Activated CD4-positive, alpha-beta T cell treated with anti-CD3 and anti-CD28 coated beads for 24 hours (primary cell): ENCODE results near the gene RAB30.
"Not testable (repeated sequence)": the region's sequence is repeated elsewhere in the genome, so short reads cannot be mapped to it uniquely, and the experiment has no call there.

Experiments
- DNase-seq, 2 donors: peaks; one replicate each; pipeline ENCODE4 v3.0.0-alpha.2; 2020; ENCODE audit warnings: low read depth in 2 of 2

Gene RAB30

GRCh38 chr11:83009999-83010398 is 61.7 kb downstream of the RAB30 start:
- DNase-seq, result no peak

- DNase-seq, result not testable (repeated sequence)
Measured at GRCh38 chr11:83009136-83009535, 62.6 kb downstream of the RAB30 start.

GRCh38 chr11:83008581-83008923 is 63.1 kb downstream of the RAB30 start:
- DNase-seq, result no peak

GRCh38 chr11:83007909-83008580 is 63.7 kb downstream of the RAB30 start:
- no peak for DNase-seq

DNA sequence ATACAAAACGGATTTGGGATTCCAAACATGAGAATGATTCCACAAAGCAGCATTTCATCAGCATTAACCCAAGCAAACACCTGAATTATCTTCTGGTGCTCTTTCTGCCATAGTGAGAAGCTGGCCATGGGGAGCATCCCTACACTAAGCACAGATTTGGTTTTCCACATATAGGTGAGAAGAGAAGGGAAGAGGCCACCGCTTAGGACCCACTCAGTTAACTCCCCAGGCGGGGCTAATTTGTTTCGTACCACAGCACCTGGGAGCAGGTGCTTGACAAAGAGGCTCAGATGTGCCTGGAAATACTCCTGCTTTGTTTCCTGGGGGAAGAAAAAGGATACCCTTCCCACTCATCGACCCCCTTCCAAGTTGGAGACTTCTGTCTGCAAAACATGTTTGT is 64.2 kb downstream of the RAB30 start:
- DNase-seq, result no peak

DNA sequence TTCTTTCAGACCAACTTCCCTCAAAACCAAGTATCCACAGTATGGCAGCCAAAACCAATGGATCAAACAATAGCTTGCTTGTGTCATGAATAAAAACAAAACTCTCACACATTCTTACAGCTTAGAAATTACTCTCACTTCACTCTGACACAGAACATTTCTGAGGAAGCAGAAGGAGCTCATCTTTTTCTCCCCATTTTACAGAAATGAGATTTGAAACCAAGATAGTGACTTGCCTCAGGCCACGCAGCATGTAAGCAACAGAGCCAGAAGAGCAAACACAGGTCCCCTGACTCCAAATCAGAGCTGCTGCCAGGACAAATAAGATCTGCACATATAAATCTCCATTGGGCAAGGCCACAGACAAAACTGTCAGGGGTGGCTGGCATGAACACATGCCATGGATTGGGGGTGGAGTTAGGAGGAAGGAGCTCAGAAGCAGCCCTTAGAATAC is 64.8 kb downstream of the RAB30 start:
- no peak for DNase-seq

GRCh38 chr11:83004746-83005556 is 66.7 kb downstream of the RAB30 start:
- DNase-seq, result no peak

DNA sequence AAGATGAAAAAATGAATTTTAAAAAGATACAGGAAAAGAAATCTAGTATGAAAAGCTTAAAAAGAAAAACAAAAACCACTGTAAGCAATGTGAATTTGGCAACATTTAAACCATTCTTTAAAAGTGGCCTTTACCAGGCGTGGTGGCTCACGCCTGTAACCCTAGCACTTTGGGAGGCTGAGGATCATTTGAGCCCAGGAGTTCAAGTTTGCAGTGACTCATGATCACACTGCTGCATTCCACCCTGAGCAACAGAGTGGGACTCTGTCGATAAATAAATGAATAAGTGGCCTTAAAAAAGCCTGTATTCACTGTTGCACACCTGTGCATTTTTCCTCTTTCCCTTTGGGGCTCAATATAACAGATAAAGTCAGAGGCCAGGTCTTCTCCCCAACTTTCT is 69.2 kb downstream of the RAB30 start:
- DNase-seq, result no peak

GRCh38 chr11:83002053-83002452 is 69.6 kb downstream of the RAB30 start:
- no peak for DNase-seq

DNA sequence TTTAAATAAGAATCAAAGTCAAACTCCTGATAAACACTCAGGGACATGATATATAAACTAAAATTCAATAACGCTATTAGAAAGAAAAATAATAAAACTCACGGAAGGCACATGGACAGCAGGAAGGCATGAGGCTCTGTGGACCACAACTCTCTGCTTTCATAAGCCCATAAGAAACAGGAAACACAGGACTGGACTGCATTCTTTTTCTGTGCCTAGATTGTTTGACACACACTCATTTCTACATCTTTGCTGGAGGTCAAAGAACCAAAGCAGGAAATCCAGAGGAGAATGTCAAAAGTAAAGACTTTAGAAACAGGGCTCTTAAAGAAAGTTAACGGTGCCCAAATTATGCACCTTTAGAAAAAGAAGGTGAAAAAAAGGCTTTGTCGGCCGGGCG is 71.3 kb downstream of the RAB30 start:
- DNase-seq, result no peak

DNA sequence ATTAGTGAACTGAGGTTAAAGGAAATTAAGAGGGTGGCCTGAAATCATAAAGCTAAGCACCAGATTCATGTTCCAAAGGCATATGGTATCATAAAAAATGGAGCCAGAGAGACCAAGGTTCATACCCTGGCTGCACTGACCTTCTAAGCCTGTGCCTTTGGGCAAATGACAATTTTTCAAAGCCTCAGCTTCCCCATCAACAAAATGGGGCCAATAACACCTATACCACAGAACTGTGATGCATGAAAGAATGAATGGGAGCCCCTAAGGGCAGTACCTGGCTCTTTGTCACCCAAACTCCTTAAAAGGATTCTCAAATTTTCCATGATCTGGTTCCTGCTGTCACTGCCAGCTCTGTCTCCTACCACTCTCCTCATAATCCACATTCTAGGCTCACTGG is 72.5 kb downstream of the RAB30 start:
- DNase-seq, result no peak

DNA sequence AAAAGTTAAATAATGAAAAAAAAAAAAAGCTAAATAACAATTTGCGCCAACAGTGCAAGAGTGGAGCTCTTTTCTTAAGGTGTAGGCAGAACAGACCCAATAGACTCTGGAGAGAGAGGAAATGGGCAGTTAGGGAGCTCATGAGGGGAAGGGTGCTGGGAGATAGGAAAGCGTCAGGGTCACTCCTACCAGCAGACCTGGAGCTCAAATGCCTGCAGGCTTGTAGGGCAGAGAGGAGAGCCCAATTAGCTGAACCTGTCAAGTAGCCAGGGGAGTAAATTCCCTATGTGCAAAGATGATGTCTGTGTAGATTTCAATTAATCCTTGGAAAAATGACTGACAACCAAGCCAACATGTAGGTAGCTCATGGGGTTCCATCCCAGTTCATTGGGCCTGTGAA is 73.0 kb downstream of the RAB30 start:
- DNase-seq, result no peak

DNA sequence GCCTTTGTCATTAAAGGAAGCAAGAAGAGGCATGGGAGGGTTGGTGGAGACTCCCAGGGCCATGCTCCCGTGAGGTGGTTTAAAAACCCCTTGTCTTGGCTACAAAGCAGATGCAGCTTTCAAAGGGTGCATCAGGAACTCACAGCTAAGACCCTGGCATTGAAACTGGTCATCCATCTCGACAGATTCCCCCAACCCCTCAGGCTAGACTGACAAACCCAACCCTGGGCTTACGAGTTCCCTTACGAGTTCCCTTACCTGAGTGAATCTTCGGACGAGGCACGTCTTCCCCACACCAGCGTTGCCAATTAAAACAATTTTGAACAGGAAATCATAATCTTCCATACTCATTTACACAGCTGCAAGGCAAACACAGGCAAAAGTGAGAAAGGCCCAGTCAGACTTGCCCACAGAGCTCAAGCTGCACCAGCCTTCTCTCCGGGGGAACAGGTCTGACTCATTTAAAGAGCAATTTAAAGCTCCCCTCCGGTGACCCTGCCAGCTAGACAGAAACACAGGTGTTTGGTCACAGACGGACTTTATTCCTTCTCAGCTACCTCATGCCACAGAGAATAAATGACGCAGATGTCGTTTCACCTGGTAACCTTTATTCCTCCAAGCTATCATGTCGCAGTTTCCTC is 74.6 kb downstream of the RAB30 start:
- DNase-seq, result no peak

GRCh38 chr11:82995754-82996398 is 75.8 kb downstream of the RAB30 start:
- no peak for DNase-seq

- DNase-seq, result no peak
Measured at GRCh38 chr11:82995235-82995634, 76.5 kb downstream of the RAB30 start.

DNA sequence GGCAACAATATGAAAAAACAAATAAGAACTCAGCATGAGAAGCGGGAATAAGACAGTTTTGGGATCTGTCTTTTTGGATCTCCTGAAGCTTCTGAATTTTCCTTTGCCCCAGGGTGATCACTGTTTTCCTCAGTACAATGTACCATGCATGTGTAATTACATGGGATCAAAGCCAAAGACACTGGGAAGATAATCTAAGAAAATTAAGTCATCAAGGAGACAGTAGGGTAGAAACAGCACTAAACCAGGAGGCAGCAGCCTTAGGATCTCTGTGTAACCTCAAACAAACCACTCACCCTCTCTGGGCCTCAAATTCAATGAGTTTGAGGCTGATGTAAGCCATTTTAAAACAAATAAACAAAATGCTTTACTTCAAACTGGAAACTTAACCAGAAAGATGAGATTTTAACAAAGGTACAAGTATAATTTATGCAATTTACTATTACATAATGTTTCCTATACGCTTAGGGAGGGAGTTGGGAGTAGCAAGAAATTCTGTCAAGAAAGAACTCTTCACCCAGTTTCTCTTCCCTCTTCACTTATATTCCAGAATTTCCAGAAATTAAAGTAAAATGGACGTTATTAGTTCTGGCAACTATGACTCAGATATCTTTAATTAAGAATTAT is 77.0 kb downstream of the RAB30 start:
- DNase-seq, result no peak

- no peak for DNase-seq
Measured at GRCh38 chr11:82992223-82992622, 79.5 kb downstream of the RAB30 start.

GRCh38 chr11:82989628-82990404 is 81.9 kb downstream of the RAB30 start:
- no peak for DNase-seq

GRCh38 chr11:82988936-82989627 is 82.6 kb downstream of the RAB30 start:
- DNase-seq, result no peak

- DNase-seq, result no peak
Measured at GRCh38 chr11:82987997-82988396, 83.7 kb downstream of the RAB30 start.

DNA sequence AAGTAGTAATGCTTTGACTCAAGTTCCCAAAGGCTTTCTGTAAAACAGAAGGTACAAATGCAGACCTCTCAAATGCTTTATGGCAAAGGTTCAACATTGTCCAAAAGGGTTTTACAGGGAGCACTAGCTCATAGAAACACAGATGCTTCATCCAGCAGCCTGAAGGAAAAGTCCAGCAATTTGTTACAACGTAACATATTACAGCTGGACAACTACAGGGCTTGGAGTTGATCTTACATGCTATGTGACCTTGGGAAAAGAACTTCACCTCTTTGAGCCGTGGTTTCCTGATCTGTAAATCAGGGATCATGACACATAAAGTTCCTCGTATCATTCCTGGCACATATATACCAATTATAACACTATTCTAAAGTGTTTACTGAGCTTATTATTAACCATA is 85.3 kb downstream of the RAB30 start:
- no peak for DNase-seq
